ENCODE results near the gene TBX3.
A peak's percentile ranks its signal among the peaks of the same experiment; 100 is the strongest.

The TBX3 gene

DNA sequence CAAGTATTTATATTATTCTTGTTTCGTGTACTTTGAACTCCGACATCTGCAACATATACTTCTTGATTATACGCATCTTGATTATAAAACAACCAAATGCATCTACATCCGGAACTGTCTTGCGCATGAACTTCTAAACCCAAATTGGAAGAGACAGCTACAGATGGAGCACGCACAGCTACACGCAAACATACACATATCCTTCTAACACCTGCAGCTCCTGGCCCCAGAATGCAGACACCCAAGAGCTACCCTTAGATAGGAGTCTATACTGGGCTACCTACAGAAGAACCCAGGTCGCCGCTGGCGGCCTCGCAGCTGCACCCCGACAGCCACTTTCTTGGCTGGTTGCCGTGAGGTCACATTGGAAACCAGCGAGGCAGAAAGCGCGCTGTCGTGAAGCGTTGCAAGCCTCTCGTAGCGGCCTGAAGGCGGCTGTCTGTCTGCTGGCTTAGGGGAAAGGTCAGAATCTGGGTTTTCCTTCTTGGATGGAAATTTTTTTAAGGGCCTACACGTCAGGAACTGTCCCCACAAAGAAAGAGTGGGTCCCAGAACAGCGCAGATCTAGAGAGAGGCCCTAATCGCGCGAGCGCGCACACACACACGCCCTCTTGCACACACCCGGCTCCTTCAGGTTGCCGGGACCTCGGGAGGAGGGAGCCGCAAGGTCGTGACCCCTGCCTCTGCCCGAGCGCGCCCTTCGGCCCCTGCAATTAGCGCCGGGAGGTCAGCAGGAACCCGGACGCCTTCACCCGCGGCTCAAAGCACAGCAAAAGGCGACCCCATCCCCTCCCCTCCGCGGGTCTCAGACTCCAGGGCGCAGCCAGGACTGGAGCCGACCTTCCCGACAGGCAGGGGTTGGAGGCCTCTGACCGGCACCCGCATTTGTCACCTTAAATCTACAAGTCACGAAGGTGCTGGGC is 17.0 kb downstream of the TBX3 start:
- DNase-seq = no peak

DNA sequence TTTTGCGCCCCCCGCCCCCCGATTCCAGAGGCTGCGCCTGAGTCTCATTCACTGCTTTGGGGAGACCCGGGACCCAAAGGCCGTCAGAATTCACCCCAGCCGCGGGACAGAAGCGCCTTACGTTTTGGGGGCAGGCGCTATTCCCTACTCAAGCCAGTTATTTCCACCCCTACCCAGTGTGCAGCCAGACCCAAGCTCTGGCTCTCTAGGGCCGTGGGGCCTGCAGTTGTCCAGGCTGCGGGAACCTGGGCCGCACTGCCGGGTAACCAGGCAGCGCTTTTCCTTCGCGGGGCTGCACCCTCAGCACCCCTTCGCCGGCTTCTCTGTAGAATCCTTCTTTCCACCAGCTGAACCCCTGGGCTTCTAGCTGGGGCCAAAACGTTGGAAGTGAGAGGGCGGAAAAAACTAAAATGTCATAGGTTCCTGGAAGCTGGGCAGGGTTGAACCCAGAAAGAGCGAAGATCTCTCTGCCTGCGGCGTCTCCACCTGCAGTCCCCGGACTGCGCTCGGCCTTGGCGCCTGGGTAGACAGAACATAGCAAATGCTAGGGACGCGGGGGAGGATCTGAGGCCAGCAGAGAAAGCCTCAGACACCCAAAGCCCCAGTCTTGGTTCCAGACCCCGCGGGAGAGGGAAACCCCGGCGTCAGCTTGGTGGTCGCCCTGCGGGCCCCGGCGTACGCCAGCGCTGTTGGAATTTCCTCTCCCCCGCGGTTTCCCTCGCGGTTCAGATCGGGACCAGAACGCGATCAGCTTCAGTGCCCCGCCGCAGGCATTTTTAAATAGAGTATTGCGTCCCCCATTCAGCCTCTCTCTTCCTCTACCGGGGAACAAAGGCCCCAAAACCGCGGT is 18.3 kb downstream of the TBX3 start:
- no peak for DNase-seq

DNA sequence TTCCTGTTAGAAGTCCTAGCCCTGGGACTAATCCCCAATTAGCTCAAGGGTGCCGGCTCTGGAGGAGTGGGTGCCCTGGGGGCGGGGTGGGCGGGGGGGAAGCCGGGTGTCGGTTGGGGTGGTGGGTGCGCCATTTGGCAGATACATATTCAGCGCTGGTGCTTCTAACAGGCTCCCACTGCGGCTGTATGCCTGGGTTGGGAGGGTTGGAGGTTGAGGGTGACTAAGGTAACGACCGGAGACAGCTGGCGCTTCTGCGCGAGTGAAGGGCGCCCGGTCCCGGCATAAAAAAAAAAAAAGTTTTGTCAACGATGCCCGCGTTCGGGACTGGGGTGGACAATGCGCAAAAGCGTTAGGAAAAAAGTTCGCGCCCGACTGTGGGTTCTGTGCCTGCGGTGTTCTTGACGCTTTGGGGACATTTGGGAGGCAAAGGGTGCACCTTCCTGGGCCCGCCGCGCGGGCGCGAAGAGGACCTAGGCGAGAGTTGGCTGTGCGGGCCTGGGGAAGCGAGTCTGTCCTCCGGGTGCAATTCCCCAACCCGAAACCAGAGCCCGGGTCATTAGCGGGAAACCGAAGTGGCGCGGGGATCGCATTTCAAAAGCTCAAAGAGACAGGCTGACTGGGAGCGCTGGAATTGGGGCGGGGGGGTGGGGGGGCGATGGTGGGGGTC is 19.2 kb downstream of the TBX3 start:
- DNase-seq = no peak

DNA sequence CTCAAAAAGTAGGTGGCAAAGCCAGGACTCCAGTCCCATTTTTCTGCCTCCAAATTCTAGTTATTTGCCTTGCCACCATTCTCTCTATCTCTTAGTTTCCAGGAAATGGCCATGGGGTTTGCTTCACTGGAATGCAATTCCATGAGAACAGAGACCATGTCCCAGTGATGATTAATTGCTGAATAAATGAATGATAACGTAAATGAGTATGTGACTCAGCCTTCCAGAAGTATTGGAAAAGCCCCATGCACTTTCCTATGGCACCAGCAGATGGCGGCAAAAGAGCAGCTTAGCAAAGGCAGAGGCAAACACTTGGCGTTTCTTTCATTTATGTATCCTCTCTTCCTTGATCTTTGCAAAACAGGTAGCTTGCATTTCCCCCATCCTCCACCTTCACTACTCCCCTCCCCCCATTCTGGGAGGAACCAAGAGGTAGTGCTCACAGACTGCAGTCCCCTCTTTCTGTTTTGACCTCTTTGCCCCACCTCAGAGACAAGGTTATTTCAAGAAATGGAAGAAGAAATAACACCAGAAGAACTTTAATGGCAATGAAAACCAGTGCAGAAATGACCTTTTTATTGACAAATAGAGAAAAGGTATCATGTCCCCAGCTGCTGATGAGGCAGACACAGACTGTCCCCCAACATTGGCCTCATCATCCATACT is 21.3 kb downstream of the TBX3 start:
- DNase-seq = peak; percentile 61

DNA sequence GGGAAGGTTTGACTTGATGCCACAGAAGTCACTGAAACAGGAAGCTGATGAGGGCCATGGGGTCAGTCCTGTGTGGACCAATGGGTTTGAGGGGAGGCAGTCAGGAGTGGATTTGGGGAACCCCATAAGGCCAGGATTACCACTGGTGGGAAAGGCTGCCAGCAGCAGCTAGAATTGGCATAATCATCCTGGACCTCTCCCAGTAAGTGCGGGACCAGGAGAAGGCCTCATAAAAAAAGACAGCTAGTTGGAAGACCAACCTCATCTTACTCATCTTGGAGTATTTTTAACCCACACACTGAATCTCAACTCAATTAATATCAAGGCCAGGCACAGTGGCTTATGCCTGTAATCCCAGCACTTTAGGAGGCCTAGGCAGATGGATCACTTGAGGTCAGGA is 22.7 kb downstream of the TBX3 start:
- DNase-seq = no peak

DNA sequence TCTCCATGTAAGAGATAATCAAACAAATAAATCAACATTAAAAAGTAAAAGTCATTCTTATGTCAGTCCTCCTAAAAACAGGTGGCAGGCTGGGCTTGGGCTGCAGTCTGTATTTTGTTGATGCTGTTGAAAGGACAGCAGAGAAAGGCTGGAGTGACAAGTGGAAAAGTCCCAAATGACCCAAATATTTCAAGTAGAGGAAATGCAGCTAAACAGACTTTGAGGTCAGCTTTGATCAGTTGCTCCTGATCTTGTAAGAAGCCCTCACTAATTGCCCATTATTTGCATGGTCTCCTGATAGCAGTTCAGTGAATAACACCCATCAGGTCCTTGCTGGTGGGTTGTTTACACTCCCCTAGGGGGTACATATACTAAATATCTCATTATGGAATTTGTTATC is 24.9 kb downstream of the TBX3 start:
- DNase-seq = no peak

DNA sequence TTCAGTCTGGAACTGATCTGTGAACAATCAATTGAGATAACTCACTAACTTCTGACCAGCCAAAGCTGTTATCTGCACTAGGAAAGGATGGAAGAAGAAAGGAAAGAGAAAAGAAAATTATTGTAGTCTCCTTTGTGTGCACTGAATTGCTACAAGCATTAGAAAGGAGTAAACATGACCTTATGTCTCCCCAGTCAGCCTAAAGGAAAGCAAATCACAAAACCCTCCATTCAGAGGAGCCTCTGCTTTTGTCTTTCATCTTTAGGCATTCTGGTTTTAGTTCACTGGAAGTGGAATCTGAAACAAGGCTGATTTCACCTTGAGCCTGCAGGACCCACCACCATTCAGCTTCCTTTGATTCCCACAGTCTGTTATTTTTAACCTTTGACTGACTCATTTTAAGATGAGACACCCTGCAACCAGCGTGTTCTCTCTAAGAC is 26.0 kb downstream of the TBX3 start:
- no peak for DNase-seq

DNA sequence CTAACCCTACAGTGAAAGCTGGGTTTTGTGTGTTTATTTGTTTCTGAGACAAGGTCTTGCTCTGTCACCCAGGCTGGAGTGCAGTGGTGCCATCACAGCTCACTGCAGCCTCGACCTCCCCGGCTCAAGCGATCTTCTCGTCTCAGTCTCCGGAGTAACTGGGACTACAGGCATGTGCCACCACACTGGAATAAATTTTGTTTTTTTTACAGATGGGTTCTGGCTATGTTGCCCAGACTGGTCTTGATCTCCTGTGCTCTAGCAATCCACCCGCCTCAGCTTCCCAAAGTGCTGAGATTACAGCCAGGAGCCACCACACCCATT is 26.4 kb downstream of the TBX3 start:
- no peak for DNase-seq

DNA sequence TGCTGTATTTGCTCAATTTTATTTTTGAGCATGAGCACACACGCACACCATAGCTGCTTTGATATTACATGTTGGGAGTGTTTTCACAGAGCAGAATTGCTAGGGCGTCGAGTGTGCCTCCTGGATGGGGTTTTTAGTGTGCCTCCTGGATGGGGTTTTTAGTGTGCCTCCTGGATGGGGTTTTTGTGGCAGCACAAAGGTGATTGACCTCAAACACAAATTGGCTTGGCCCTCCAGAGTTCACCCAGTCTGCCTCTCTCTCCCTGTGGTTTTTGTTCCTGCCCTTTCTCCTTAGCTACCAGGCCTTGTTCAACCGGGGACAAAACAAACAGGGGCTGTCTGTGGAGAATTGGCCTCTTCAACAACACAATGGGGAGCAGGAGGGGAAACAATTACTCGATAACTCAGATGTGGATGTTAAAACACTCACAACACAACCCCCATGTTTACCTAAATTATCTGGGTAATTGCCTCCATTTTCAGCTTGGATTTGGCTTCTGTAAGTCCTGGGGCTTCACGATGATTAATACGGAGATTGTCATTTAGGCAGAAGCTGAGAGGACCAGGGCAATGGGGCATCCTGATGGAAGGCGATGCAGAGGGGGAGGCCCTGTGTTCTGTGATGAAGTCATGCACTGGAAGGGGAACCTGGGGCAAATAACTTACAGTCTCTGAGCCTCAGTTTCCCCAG is 26.9 kb downstream of the TBX3 start:
- DNase-seq = no peak

DNA sequence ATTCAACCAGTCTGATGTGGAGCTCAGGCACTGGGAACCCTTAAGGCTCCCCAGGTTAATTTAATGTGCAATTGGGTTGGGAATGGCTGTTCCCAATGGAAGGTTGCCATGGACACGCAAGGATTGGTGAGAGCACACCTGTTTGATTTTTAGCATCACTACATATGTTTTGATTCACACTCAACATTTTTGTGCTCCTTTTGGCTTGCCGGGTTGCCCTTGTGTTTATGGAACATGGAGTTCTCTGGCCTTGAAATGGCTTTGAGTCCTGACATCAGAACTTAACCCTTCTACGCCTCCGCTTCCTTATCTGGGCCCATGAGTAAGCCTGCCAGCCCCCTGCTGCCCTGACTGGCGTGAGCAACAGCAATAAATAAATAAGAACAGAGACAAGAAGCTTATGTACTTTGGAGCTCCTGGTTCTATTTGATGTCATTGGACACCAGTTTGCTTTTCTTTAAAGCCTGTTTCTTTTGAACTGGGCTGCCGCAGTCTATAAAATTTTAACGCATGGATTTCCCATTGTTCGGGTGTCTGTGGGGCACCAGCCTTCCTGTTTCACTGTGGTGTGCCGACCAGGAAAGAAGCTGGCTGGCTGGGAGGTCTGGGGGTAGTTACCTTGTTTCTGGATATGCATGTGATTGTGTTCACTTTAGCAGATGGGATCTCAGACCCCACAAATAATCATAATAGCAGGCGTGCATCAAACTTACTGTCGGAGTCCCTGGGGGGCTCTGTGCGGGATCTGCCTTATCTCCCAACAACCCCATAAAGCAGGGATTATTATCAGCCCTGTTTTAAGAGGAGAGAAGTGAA is 27.8 kb downstream of the TBX3 start:
- DNase-seq = no peak

DNA sequence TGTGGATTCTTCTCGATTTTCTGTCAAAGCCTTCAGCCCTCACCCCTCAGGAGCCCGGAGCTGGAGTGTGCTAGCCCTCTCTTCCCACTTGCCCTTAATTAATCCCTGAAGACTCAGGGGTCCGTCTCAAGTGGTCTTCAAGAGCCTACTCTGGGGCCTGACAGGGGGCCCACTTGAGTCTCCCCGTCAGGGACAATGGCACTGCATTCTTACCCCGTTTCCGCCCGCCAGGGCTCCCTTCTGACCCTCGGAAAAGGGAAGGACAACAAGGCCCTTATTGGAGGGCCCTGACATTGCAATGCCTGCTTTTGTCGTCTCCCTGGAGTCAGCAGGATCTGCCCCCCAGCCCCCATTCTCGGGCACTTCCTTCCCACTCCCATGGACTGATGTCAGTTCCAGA is 34.4 kb downstream of the TBX3 start:
- DNase-seq = no peak

DNA sequence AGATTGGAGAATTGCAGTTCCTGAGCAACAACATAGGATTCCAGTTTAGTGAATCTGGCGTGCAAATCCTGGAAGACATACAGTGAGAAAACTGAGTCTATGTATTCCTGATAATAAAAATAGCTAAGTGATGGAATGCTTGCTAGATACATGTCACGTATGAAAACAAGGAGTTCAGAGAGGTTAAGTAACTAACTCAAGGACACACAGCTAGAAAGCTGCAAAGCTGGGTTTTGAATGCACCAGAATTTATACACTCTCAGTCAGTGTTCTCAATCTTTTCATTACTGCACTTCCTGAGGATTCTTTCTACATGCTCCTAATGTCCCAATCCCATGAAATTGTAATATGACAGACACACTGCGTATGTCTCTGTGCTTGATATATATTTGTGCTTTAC is 35.3 kb downstream of the TBX3 start:
- no peak for DNase-seq

DNA sequence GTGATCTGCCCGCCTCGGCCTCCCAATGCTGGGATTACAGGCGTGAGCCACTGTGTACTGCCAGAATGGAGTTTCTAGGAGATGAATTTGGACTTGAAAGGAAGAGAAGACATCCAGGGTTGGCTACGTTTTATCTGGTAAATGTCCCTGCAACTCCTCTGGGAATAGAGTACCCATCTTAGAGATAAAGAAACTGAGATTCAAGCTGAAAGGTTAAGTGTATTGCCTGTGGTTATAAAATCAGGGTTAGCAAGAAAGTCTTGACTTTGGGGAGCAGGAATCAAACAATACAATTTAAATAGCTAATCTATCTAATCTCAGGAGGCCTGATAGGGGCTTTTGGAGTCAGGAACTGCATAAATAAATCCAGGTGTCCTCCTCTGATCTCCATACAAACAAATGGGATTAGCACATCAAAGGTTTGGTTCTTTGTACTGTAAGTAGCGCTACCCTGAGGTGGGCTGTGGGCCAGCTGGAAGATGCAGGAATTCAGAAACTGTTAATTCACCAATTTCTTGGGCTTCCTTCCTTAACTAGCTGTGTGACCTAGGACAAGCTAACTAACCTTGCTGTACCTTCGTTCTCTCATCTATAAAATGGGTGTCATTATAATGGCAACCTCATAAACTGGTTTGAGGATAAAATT is 45.1 kb downstream of the TBX3 start:
- no peak for DNase-seq

DNA sequence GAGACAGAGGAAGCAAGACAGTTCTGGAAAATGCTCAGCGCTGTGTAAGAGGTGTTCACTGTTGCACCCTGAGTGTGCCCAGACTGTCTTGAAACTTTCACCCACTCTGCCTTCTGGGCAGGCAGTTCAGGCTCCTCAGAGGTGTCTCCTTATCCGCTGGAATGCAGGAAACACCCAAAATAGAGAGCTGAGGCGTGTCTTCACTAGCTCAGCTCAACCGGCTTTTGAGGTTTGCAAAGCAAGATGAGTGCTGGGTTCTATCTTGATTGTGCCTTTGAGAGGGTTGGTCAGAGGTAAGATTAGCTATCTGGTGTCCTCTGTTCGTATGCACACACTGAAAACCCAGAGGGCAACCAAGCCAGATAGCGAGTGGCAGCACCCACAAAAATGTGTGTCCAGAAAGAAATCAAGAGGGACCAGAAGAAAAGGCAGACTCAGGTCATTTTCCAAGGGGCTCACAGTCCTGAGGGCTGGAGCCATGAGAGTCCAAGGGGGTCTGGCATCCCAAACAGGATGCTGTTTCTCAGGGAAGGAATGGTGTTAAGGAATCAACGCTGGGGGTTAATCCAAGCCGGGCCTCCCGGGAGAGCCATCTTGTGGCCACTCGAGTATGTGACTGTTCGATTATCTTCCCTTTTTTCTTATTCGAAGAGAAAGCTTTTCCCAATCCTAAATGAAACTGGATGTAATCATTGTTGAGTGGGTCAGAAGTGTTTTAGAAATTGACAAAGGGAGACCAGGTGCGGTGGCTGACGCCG is 47.1 kb downstream of the TBX3 start:
- DNase-seq = no peak

DNA sequence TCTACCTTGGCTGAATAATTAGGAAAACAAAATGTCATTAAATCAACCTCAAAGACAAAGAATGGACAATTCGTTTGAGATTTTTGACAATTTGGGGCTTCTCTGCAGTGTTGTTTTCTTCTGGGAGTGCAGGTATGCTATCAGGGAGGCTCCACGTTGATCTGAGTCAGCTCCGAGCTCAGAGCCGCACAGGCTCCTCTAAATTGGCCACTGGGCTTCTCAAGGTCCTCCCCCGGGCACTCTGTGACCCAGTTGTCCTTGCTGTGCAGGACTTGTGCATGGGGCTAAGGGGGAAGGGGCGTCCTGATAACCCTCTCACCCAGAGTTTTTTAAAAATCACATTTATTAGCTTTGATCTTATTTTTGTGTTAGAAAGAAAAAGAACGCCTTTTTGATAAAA is 52.7 kb downstream of the TBX3 start:
- DNase-seq = no peak

DNA sequence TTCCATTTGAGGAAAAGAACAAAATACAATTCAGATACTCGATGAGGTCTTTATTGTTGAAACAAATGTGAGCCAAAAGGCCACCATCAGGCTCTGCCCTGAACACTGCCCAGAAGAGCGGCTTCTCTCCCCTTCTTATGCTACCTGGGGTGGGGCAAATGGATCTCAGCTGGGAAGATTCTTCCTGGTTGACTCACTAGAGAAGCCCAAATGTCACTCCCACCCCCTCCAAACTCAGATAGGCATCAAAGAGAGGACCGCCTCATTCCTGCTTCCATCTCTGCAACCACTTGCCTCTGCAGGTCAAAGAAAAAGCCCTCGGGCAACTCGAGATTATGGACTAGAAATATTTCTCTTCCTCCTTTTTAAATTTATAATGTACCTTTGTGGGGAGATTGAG is 55.8 kb downstream of the TBX3 start:
- no peak for DNase-seq

DNA sequence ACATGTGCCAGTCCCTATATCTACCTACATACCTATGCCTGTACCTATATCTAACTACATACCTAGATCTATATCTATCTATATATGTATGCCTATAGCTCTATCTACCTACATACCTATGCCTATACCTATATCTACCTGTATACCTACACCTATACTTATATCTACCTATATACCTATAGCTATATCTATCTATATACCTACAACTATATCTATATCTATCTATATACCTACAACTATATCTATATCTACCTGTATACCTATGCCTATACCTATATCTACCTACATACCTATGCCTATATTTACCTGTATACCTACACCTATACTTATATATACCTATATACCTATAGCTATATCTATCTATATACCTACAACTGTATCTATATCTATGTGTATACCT is 56.6 kb downstream of the TBX3 start:
- DNase-seq = no peak

DNA sequence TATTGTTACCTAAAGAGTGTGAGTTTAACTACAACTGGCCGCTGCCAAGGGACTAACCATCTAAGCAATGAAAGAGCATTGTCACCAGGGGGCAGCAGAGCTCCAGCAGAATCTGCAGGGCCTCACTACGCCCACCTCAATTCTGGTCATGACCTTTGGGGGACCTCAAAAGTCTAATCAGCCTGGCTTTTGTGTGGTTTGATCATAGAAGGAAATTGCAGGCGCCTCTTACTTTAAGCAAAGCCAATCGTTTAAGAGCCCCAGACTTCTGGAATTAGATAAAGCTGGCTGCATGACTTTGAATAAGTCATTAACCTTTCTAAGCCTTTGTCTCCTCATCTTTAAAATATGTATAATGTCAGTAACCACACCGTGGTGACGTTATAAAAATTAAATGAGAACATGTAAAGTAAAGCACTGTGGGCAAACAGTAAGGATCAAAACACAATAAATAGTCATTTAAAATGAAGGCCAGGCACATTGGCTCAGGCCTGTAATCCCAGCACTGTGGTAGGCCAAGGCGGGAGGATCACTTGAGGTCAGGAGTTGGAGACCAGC is 58.6 kb downstream of the TBX3 start:
- DNase-seq = peak; percentile 10

DNA sequence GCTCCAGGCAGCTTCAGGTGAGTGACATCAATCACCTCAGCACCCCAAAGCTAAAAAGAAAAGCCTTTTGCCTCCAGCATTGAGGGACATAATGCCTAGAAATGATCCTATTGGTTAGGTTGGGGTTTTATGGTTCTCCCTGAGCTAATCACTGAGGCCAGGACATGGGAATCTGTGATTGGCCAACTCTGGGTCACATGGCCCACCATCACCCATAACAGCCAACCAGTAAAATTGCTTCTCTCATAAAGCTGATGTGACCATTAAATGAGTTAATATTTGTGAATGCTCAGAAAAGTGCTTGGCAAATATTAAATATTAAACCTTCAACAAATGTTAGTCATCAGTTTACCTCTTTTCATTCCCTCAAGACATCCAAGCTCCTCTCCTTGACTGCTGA is 60.2 kb downstream of the TBX3 start:
- DNase-seq = no peak

All from activated naive CD4-positive, alpha-beta T cell treated with Interleukin-2 at 50 U/mL for 16 hours (primary cell).